ENCODE results near the gene RPS2.

Gene RPS2

DNA sequence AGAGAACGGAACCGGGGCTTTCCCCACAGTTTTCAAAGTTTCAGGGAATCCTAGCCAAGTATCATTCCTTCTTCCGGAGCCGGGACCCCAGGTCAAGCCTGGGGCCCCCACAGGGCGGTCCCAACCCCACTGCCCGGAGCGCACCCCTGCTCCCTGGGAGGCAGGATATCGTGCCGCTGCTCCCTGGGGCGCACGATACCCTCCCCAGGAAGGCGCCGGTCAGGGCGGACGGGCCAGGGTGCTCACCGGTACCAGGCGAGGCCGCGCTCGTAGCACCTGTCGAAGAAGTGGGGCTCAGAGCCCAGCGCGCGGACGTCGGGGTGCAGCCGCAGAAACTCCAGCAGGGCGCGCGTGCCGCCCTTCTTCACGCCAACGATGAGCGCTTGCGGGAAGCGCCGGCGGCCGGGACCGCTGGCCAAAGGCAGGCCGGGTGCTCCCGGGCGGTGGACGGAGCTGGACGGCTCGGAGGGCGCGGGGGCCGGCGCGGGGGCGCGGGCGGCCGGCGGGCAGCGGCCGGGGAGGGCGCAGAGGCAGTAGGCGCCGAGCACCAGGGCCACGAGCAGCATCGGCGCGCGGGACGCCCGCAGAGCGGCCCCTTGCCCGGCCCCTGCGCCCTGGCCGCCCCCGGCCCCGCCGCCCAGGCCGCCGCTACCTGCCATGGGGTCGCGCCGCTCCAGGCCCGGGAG lies 46.8 kb downstream of the RPS2 start:
- no peak for DNase-seq

DNA sequence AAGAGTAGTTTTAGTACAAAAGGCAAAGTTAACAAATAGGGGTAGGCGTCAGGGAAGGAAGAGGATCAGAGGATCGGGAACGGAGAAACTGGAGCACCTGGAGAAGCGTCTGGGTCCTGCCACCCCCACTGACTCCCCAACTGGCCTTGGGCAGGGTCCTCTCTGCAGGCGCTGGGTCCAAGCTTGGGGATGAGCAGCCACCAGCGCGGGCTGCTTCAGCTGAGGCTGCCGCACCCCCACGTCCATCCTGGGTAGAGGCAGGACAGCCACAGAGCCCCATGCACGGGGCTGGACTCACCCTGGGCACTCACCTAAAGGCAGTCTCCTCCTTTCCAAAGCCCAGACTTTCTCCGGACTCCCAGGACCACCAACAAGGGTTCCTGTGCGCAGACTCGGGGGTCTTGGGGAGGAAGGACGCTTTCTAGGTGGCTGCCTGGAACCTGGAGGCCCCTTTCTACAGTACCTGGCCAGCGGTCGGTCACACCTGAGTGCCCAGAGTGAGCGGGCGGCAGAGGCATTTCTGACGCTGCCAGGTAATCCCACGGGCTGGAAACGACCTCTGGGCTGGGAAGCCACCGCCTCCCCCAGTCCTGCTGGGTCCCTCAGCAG lies 47.5 kb downstream of the RPS2 start:
- no peak for DNase-seq

DNA sequence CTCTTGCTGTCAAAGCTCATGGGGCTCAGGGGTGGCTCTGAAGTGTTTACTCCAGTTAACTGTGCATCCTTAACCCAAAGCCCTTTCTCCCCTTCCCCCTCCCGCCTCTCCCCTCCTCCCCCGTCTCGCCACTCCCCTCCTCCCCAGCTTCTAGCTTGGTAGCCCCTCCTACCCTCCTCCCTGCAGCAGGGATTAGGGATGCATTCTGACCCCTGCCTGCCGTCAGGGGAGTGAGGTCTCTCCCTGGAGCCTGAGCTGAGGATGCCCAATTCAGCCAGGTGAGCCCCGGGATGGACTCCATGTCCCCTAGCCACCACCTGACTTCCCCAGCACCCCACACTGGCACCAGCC lies 48.0 kb downstream of the RPS2 start:
- DNase-seq: no peak

DNA sequence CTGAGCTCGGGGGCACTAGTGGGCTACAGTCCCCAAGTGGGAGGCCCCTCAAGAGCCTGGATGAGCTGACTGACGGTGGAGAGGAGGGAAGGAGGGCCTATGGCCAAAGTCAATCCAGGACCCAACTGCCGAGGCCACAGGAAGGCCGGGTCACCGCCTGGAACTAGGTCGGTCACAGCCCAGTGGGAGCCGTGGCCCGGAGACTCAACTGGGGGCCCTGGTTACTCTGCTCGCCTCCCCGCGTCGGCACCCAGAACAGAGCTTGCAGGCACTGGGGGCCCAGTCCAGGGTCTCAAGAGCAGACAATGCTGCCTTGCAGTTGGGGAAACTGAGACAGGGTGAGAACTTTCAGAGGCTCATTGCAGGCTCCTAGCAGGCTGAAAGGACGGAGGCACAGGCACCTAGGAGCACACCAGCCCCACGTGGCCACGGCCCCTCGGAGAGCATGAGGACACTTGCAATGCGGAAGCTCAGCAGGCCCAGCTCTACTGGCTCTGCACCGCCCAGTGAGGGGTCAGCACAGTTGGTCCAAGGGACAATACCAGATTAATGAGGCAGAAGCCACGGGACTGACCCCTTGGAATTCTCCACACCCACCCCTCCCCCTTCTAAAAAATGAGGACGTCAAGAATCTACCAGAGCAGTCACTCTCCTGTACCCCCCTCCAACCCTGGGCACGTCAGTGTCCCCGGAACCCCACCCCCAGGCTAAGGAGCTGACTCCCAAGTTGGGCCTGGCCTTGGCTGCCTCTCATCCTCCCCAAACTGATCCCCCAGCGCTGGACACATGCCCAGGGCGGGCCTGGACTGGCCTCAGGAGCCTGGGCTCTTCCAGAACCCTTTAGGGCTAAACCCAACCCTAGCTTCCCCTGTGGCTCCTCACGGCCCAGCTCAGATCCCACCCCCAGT lies 48.6 kb downstream of the RPS2 start:
- no peak for DNase-seq

DNA sequence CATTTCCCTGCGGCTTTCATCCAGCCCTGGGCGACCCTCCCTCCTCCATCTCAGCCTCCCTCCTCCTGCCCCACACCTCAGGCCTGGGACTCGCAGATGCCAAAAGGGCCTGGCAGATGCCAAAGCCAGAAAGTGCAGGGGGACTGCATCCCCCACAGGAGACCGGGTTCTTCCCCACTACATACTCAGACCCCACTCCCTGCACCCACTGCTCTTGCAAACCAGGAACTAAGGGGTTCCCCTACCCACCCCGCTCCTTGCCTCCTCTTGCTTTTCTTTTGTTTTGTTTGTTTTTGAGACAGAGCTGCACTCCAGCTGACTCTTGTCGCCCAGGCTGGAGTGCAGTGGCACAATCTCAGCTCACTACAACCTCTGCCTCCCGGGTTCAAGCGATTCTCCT lies 49.6 kb downstream of the RPS2 start:
- DNase-seq: no peak

DNA sequence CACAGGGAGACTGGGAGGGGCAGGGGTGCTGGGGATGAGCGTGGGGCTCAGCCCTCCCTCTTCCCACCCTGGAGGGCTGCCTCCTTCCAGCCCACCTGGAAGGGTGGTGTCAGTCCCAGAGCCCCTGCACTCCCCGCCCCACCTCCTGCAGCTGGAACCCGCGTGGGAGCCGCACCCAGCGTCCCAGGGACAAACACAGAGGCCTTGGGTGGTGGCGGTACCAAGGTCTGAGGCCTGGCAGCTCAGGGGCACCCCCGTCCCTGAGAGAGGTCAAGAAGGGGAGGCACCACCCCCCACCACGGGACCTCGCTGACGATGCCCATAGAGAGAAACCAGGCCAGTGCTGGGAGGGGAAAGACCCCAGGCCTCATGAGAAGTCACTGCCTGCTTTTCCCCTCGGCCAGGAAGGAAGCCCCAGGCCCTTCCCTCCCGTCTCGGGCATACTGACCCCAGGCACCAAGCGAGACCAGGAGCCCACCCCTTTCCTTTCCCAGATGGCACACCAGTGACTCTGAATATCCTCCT lies 50.5 kb downstream of the RPS2 start:
- DNase-seq: no peak

DNA sequence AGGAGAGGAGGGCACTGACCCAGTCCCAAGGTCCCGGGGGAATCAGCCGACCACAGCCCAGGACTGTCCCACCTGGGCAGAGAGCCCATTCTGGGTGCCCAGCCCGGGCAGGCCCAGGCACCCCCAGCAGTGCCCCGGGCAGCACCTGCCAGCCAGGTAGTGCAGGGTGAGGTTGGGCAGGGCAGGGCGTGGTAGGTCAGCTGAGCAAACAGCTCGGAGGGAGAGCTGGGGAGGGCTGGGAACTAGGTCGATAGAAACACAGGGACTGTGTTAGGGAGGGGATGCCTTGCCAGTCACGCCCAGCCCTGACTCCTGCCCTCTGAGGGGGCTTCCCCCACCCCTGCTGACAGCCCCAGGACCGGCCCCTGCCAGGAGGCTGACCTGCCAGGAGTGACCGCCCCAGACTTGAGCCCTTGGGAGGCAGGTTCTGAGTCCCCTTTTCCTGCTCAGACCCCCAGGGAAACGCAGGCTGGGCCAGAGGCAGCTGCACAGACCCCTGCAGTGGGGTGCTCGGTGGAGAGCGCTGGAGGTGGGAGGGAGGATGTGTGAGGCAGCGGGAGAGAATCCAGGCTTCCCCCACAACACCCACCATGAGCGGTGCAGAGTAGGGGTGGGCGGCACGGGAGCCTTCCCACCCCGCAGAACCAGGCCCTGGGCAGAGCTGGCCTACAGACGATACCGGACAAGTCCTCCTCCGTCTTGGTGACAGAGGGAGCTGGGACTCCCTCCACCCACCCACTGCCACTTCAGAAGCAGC lies 51.1 kb downstream of the RPS2 start:
- DNase-seq: no peak

DNA sequence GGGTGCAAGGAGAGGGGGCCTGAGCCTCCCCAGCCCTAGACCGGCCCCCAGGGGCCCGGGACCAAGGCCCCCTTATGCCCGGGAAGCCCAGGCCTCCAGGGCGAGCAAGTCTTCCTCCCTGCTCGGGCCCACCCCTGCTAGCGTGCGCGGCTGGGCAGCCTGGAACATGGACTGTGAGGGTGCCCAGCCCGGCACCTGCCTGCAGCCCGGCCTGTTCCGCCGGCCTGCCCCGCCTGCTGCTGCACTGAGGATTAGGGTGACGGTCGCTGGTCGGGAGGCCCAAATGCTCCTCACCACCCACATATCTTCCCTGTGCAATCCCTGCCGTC lies 52.4 kb downstream of the RPS2 start:
- no peak for DNase-seq
